ENCODE measurements around the gene ARRDC5. TPM values are rescaled to one million over a fixed set of nuclear protein-coding genes. Genes with fewer than 3 reads are reported as not detected.
A peak's percentile ranks its signal among the peaks of the same experiment; 100 is the strongest.

Gene ARRDC5
- total RNA-seq, 1 donor: 0.36 TPM

- H3K9me3 ChIP-seq (ENCODE audit: low read depth, low read length): no peaks in the 10 kb centered on the region
- H3K4me3 ChIP-seq (ENCODE audit: insufficient read depth, low read length): no peak overlapping the region
- H4K20me1 ChIP-seq (ENCODE audit: insufficient read depth, low read length): no peaks in the 10 kb centered on the region
- H3K36me3 ChIP-seq (ENCODE audit: insufficient read depth, low read length): peaks cover 37% of the 10 kb centered on the region
- no peak overlapping the region for H3K4me2 ChIP-seq (ENCODE audit: insufficient read depth, low read length)
- no peaks in the 10 kb centered on the region for H3K27me3 ChIP-seq (ENCODE audit: insufficient read depth, low read length)
- peak; percentile 52 for DNase-seq (ENCODE audit: insufficient read length, low spot score, missing footprints)
- peaks cover 63% of the 10 kb centered on the region for H3K79me2 ChIP-seq (ENCODE audit: insufficient read depth, low read length)
- no peak for TF ChIP-seq CTCF (IDR thresholded peaks at IDR 0.05; ENCODE audit: extremely low read depth, low read depth, low read length)
- peaks cover 18% of the 10 kb centered on the region for H3K4me1 ChIP-seq (ENCODE audit: insufficient read depth, low read length)
- H3K27ac ChIP-seq (ENCODE audit: low read depth, low read length): no peak overlapping the region
- H2AFZ ChIP-seq (ENCODE audit: low read length): no peak overlapping the region
These were observed 28.0 kb upstream of the ARRDC5 start for GRCh38 chr19:4930664-4931063.

GRCh38 chr19:4929186-4929585 is 26.5 kb upstream of the ARRDC5 start:
- no peaks in the 10 kb centered on the region for H3K9me3 ChIP-seq (ENCODE audit: low read depth, low read length)
- no peak for TF ChIP-seq CTCF (IDR thresholded peaks at IDR 0.05; ENCODE audit: extremely low read depth, low read depth, low read length)
- peaks cover 30% of the 10 kb centered on the region for H3K36me3 ChIP-seq (ENCODE audit: insufficient read depth, low read length)
- H3K79me2 ChIP-seq (ENCODE audit: insufficient read depth, low read length): peaks cover 70% of the 10 kb centered on the region
- H3K4me2 ChIP-seq (ENCODE audit: insufficient read depth, low read length): peak overlapping the region; percentile 41
- no peaks in the 10 kb centered on the region for H3K27me3 ChIP-seq (ENCODE audit: insufficient read depth, low read length)
- peaks cover 18% of the 10 kb centered on the region for H3K4me1 ChIP-seq (ENCODE audit: insufficient read depth, low read length)
- H2AFZ ChIP-seq (ENCODE audit: low read length): peak overlapping the region; percentile 75
- peak overlapping the region; percentile 12 for H3K4me3 ChIP-seq (ENCODE audit: insufficient read depth, low read length)
- DNase-seq (ENCODE audit: insufficient read length, low spot score, missing footprints): peak; percentile 97
- H3K27ac ChIP-seq (ENCODE audit: low read depth, low read length): peak overlapping the region; percentile 53
- no peaks in the 10 kb centered on the region for H4K20me1 ChIP-seq (ENCODE audit: insufficient read depth, low read length)

DNA sequence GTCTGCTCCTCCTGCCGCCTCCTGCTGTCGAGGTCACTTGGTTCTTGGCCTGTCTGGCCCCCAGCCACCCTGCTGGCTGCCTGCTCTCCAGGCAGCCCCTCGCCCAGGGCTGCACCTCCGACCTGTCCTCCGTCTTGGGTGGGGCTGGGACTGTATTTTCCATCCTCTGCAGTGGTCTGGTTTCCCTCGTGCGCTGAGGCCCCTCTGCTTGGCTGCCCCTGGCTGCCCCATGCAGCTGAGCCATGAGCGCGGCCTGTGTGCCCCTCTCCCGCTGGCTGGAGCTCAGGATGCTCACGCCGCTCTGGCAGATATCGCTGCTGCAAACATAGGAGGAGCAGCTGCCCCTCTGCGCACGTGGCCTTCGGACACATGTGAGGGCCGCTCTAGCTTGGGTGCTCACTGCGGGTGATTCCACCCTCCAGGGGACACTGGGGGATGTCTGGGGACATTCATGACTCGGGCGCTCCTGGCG is 20.6 kb upstream of the ARRDC5 start:
- Histone ChIP-seq H2AFZ (ENCODE audit: low read length) (no peak overlapping the region), H3K4me2 (ENCODE audit: insufficient read depth, low read length) (no peak overlapping the region), H3K27me3 (ENCODE audit: insufficient read depth, low read length) (no peaks in the 10 kb centered on the region), H3K36me3 (ENCODE audit: insufficient read depth, low read length) (peaks cover 4% of the 10 kb centered on the region), H3K27ac (ENCODE audit: low read depth, low read length) (no peak overlapping the region), H3K9me3 (ENCODE audit: low read depth, low read length) (no peaks in the 10 kb centered on the region), H3K4me3 (ENCODE audit: insufficient read depth, low read length) (no peak overlapping the region), H3K79me2 (ENCODE audit: insufficient read depth, low read length) (peaks cover 87% of the 10 kb centered on the region), H4K20me1 (ENCODE audit: insufficient read depth, low read length) (no peaks in the 10 kb centered on the region), H3K4me1 (ENCODE audit: insufficient read depth, low read length) (peaks cover 10% of the 10 kb centered on the region)
- TF ChIP-seq CTCF (IDR thresholded peaks at IDR 0.05; ENCODE audit: extremely low read depth, low read depth, low read length): no peak
- DNase-seq (ENCODE audit: insufficient read length, low spot score, missing footprints): no peak

- H3K36me3 ChIP-seq (ENCODE audit: insufficient read depth, low read length): peaks cover 4% of the 10 kb centered on the region
- peaks cover 85% of the 10 kb centered on the region for H3K79me2 ChIP-seq (ENCODE audit: insufficient read depth, low read length)
- no peaks in the 10 kb centered on the region for H3K27me3 ChIP-seq (ENCODE audit: insufficient read depth, low read length)
- TF ChIP-seq CTCF (IDR thresholded peaks at IDR 0.05; ENCODE audit: extremely low read depth, low read depth, low read length): no peak
- H3K4me3 ChIP-seq (ENCODE audit: insufficient read depth, low read length): no peak overlapping the region
- H4K20me1 ChIP-seq (ENCODE audit: insufficient read depth, low read length): no peaks in the 10 kb centered on the region
- no peak overlapping the region for H3K4me2 ChIP-seq (ENCODE audit: insufficient read depth, low read length)
- no peak for DNase-seq (ENCODE audit: insufficient read length, low spot score, missing footprints)
- peaks cover 8% of the 10 kb centered on the region for H3K4me1 ChIP-seq (ENCODE audit: insufficient read depth, low read length)
- H3K9me3 ChIP-seq (ENCODE audit: low read depth, low read length): no peaks in the 10 kb centered on the region
- no peak overlapping the region for H3K27ac ChIP-seq (ENCODE audit: low read depth, low read length)
- no peak overlapping the region for H2AFZ ChIP-seq (ENCODE audit: low read length)
These were observed 20.0 kb upstream of the ARRDC5 start for GRCh38 chr19:4922530-4923275.

All from osteoblast (primary cell).